K562 (cell line): ENCODE results near the gene SLC18B1. TPM values are rescaled to one million over a fixed set of nuclear protein-coding genes. Genes with fewer than 3 reads are reported as not detected.

Experiments used
- ATF1 ChIP-seq, 2 experiments: fragments of 450-650 bp in 1 of 2; IDR thresholded peaks; 2 replicates each; pipeline ENCODE4 v1.6.1; 2016; ENCODE audit warnings: missing compliant biosample characterization in 1 of 2, missing genetic modification characterization in 1 of 2
- GTF2E2 ChIP-seq: fragments of 200-800 bp; sonication (Bioruptor generic); IDR thresholded peaks from 2 replicates; pipeline ENCODE4 v1.6.1; 2016; ENCODE audit warnings: missing genetic modification characterization, missing compliant biosample characterization
- HEY1 ChIP-seq: fragments of 250-450 bp; sonication (Bioruptor Pico); IDR thresholded peaks from 2 replicates; pipeline ENCODE4 v1.5.0; 2020; ENCODE audit warnings: mild to moderate bottlenecking, moderate library complexity, borderline replicate concordance
- HIVEP1 ChIP-seq: fragments of 250-450 bp; sonication (Bioruptor Pico); IDR thresholded peaks from 2 replicates; pipeline ENCODE4 v1.4.0; 2020; ENCODE audit warnings: mild to moderate bottlenecking
- MYC ChIP-seq, 2 experiments: fragments of 250-450 bp in 1 of 2; sonication (Bioruptor Pico) in 1 of 2; IDR thresholded peaks; 2 replicates each; pipeline versions ENCODE4 v1.5.1 to v1.6.1; 2012 to 2021; ENCODE audit warnings: low read depth in 2 of 2, borderline replicate concordance in 1 of 2, improper control_type of control experiment in 1 of 2, low read length in 1 of 2, mild to moderate bottlenecking in 1 of 2, moderate library complexity in 1 of 2
- SAFB2 ChIP-seq: fragments of 200-400 bp; formaldehyde crosslinking; IDR thresholded peaks from 2 replicates; pipeline ENCODE4 v1.6.1; 2018; ENCODE audit warnings: borderline replicate concordance, low read length, low read depth, moderate library complexity; ENCODE audit not compliant: severe bottlenecking
- STAT5B ChIP-seq: fragments of 250-450 bp; sonication (Bioruptor Pico); IDR thresholded peaks from 2 replicates; pipeline ENCODE4 v1.8.0; 2021; ENCODE audit warnings: mild to moderate bottlenecking, inconsistent platforms
- ZNF232 ChIP-seq: sonication (generic); formaldehyde crosslinking; IDR thresholded peaks from 2 replicates; pipeline ENCODE4 v1.8.0; 2022; ENCODE audit warnings: mild to moderate bottlenecking, missing genetic modification reagents
- polyA plus RNA-seq, 8 experiments: library from polyadenylated mRNA; depleted of rRNA in 4 of 8; stranded (reverse) in 5 of 8; unstranded in 3 of 8; fragments of >200 nt; fragmentation: Nextera tagmentation in 2 of 8; fragmentation: Illumina TruSeq in 1 of 8; extraction: Ambion mirVana in 2 of 8; extraction: Trizol in 1 of 8; gene quantifications; 2 replicates each; pipeline versions ENCODE4 v1.2.1 to v1.2.3, GENCODE V29; 2011 to 2014; ENCODE audit warnings: inconsistent platforms in 1 of 8, missing spikeins in 1 of 8
- total RNA-seq, 7 experiments: library from RNA; depleted of rRNA in 6 of 7; stranded (reverse); fragments of >200 nt in 6 of 7; fragmentation: Illumina TruSeq in 2 of 7; extraction: Trizol in 2 of 7; gene quantifications; 2 replicates each; pipeline versions ENCODE4 v1.2.1 to v1.2.3, GENCODE V29; 2011 to 2021; ENCODE audit warnings: low replicate concordance in 1 of 7
- TF ChIP-seq, protein P1 (sequence below): fragments of 450-650 bp; IDR thresholded peaks from 2 replicates; pipeline ENCODE4 v1.6.1; 2016; ENCODE audit warnings: low read depth
- TF ChIP-seq, protein P2 (sequence below): fragments of 450-650 bp; formaldehyde crosslinking; IDR thresholded peaks from 2 replicates; pipeline ENCODE4 v1.4.0; 2020; ENCODE audit warnings: mild to moderate bottlenecking

The SLC18B1 gene
- total and polyA plus RNA-seq, 9 of the 15 experiments (the other 6 are each of a cell fraction or from before 2014, with no cell fraction given), result 10.4 to 49.1 (median 32.0) TPM

DNA sequence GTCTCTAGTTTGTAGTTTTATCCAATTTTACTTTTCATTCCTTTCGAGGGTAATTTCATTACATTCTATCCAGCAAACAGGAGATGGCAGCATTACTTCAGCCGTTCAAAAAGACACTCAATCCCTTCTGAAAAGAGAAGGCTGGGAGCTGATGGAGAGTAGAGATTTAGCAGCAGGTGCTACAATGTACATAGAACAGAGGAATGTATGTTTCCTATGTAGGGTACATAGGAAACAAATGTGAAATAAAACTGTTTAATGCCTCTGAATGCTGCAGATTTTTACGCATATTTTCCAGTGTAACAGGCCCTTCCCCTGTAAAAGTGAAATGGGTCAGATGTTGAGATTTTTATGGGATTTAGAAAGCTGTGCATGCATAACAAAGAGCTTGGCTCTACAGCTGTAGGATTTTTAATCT is 31.9 kb upstream of the SLC18B1 start (continued):
- TF ChIP-seq, protein P1, sequence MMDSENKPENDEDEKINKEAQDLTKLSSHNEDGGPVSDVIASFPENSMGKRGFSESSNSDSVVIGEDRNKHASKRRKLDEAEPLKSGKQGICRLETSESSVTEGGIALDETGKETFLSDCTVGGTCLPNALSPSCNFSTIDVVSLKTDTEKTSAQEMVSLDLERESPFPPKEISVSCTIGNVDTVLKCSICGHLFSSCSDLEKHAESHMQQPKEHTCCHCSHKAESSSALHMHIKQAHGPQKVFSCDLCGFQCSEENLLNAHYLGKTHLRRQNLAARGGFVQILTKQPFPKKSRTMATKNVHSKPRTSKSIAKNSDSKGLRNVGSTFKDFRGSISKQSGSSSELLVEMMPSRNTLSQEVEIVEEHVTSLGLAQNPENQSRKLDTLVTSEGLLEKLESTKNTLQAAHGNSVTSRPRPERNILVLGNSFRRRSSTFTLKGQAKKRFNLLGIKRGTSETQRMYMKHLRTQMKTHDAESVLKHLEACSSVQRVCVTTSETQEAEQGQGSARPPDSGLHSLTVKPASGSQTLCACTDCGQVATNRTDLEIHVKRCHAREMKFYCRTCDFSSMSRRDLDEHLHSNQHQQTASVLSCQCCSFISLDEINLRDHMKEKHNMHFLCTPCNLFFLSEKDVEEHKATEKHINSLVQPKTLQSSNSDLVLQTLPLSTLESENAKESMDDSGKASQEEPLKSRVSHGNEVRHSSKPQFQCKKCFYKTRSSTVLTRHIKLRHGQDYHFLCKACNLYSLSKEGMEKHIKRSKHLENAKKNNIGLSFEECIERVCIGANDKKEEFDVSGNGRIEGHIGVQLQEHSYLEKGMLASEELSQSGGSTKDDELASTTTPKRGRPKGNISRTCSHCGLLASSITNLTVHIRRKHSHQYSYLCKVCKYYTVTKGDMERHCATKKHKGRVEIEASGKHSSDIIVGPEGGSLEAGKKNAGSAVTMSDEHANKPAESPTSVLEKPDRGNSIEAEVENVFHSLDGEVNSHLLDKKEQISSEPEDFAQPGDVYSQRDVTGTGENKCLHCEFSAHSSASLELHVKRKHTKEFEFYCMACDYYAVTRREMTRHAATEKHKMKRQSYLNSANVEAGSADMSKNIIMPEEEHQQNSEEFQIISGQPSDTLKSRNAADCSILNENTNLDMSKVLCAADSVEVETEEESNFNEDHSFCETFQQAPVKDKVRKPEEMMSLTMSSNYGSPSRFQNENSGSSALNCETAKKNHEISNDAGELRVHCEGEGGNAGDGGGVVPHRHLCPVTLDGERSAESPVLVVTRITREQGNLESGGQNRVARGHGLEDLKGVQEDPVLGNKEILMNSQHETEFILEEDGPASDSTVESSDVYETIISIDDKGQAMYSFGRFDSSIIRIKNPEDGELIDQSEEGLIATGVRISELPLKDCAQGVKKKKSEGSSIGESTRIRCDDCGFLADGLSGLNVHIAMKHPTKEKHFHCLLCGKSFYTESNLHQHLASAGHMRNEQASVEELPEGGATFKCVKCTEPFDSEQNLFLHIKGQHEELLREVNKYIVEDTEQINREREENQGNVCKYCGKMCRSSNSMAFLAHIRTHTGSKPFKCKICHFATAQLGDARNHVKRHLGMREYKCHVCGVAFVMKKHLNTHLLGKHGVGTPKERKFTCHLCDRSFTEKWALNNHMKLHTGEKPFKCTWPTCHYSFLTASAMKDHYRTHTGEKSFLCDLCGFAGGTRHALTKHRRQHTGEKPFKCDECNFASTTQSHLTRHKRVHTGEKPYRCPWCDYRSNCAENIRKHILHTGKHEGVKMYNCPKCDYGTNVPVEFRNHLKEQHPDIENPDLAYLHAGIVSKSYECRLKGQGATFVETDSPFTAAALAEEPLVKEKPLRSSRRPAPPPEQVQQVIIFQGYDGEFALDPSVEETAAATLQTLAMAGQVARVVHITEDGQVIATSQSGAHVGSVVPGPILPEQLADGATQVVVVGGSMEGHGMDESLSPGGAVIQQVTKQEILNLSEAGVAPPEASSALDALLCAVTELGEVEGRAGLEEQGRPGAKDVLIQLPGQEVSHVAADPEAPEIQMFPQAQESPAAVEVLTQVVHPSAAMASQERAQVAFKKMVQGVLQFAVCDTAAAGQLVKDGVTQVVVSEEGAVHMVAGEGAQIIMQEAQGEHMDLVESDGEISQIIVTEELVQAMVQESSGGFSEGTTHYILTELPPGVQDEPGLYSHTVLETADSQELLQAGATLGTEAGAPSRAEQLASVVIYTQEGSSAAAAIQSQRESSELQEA, result no peak
- TF ChIP-seq HEY1 (CRISPR knock-in tag) (no peak), ZNF232 (no peak), ATF1 (CRISPR knock-in tag; IDR thresholded peaks at IDR 0.05) (no peak), ATF1 (tag; IDR thresholded peaks at IDR 0.05) (no peak), MYC (IDR thresholded peaks at IDR 0.05; ENCODE audit: low read depth, low read length) (no peak), MYC (CRISPR knock-in tag; IDR thresholded peaks at IDR 0.05; ENCODE audit: borderline replicate concordance, low read depth) (no peak), HIVEP1 (no peak), SAFB2 (no peak), STAT5B (CRISPR knock-in tag) (no peak), GTF2E2 (tag) (no peak)
- TF ChIP-seq, protein P2, sequence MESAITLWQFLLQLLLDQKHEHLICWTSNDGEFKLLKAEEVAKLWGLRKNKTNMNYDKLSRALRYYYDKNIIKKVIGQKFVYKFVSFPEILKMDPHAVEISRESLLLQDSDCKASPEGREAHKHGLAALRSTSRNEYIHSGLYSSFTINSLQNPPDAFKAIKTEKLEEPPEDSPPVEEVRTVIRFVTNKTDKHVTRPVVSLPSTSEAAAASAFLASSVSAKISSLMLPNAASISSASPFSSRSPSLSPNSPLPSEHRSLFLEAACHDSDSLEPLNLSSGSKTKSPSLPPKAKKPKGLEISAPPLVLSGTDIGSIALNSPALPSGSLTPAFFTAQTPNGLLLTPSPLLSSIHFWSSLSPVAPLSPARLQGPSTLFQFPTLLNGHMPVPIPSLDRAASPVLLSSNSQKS (CRISPR knock-in tag), result no peak
